ENCODE measurements around the gene CLPTM1L. TPM values are rescaled to one million over a fixed set of nuclear protein-coding genes. Genes with fewer than 3 reads are reported as not detected.

CLPTM1L gene
- total RNA-seq, 1 donor from 2014 or later: 100 TPM

DNA sequence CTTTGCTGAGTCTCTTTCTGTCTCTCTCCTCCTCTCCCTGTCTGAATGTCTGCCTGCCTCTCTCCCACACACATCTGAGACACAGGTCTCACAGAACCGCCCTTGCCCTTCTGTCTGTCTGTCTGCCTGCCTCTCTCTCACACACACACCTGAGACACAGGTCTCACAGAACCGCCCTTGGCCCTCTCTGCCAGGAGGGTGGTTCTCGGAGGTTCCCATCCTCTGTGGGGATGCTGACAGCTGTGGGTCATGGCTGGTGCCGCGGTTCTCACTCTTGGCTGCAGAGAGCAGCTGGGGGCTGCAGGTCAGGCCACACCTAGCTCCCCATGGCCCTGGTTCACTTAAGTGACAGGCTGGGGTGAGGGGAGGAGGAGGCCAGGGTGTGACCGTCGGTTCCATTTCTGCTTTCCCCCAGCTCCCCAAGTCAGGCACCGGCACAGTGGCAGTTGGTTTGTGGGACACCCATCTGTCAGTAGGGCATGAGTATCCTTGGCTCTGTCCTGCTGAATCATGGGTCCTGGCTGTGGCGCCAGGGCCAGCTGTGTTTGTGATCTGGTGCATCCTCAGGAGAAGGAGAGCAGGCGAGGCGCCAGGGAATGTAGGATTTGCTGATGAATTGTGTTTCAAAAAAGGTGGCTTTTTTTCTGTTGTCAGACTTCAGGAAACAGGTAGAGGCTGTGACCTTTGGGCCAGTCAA lies 42.3 kb upstream of the CLPTM1L start:
- peak overlapping the region; percentile 92 for H3K27ac Mint-ChIP-seq
- POLR2A ChIA-PET: interaction anchor here (1.0 to 2.7 kb wide), 6 partner anchors 16 to 281 kb away, joined by 3 to 14 read pairs (median 10); partner anchors contain the start of gene CLPTM1L
- CTCF ChIA-PET: interaction anchor here (1.7 kb wide), 1 partner anchor 43 kb away, joined by 3 read pairs; no protein-coding TSS in a partner anchor
- H3K36me3 Mint-ChIP-seq (ENCODE audit: low read depth): peaks cover 2% of the 10 kb centered on the region
- peaks cover 20% of the 10 kb centered on the region for H3K4me1 Mint-ChIP-seq
- H3K4me3 Mint-ChIP-seq: peak overlapping the region; percentile 96
- no peaks in the 10 kb centered on the region for H3K9me3 Mint-ChIP-seq
- TF ChIP-seq, protein P1, sequence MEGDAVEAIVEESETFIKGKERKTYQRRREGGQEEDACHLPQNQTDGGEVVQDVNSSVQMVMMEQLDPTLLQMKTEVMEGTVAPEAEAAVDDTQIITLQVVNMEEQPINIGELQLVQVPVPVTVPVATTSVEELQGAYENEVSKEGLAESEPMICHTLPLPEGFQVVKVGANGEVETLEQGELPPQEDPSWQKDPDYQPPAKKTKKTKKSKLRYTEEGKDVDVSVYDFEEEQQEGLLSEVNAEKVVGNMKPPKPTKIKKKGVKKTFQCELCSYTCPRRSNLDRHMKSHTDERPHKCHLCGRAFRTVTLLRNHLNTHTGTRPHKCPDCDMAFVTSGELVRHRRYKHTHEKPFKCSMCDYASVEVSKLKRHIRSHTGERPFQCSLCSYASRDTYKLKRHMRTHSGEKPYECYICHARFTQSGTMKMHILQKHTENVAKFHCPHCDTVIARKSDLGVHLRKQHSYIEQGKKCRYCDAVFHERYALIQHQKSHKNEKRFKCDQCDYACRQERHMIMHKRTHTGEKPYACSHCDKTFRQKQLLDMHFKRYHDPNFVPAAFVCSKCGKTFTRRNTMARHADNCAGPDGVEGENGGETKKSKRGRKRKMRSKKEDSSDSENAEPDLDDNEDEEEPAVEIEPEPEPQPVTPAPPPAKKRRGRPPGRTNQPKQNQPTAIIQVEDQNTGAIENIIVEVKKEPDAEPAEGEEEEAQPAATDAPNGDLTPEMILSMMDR (IDR thresholded peaks at IDR 0.05): no peak
- H3K27me3 Mint-ChIP-seq: peaks cover 5% of the 10 kb centered on the region
- intact Hi-C loops (cut with micrococcal nuclease): no loop called here
- ATAC-seq (ENCODE audit: low read depth): no peak
- no peak for DNase-seq

DNA sequence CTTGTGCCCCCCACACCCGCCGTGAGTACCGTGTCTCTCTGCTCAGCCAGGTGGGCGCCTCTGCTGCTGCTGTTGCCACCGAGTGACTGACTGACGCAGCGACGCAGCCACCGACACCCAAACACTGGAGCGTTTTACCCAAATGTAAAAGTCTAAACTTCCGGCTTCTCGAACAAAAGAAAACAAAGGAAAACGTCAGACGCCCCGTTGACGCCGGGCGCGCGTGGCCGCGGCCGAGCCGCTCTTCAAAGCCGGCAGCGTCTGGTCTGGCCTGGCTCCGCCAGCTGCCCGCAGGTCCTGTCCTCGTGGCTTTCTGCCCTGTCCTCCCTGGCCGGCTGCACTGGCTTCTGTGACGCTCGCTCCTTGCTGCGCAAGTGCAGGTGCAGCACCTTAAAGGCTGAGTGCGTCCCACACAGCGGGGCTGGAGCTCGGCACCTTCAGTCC lies 41.4 kb upstream of the CLPTM1L start:
- peak; percentile 57 for DNase-seq
- CTCF ChIA-PET: interaction anchor here (1.7 kb wide), 1 partner anchor 42 kb away, joined by 3 read pairs; no protein-coding TSS in a partner anchor

DNA sequence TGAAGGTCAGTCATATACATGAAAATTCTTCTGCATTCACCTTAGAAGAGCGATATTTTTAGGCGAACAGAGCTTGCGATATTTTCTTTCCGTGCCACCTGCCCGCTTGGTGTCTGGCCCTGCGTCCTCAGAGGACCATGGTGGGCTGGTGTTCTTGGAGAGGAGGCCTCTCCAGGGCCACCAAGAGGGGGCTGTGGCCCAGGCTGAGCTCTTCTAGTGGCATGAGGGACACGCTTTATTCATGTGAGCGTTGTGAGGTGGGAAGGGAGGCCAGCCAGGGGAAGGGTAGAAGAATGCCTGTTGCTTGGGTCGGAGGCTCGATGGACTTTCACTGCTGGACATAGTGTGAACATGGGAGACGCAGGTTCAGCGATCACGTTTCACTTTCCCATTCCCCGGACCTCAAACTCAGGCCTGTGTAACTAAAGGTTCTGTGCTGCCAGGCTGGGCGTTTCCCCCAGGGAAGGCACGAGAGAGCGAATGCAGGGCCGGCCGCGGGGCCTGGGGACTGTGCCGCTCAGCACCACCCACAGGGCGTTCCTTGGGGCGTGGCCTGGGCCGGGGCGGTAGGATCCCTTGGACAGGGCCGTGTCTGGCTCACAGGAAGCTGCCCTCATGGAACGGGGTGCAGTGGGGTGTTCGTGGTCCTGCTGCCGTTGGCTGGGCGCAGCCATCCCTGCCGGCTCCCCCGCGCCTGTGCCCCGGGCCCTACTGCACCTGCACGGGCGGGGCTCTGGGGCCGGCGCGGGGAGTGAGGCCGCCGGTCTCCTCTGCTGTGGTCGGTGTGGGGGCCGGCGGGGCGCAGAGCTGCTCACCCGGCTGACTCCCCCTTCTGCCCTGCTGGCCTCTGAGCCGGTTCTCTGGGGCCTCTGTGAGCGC lies 40.7 kb upstream of the CLPTM1L start:
- intact Hi-C loops (cut with micrococcal nuclease): loop anchor here (1.0 kb wide), 1 partner anchor 40 kb away; the partner anchor contains the start of gene CLPTM1L
- Mint-ChIP-seq H3K27me3 (peaks cover 2% of the 10 kb centered on the region), H3K4me3 (peak overlapping the region; percentile 96), H3K9me3 (no peaks in the 10 kb centered on the region), H3K36me3 (ENCODE audit: low read depth) (peaks cover 2% of the 10 kb centered on the region), H3K27ac (peak overlapping the region; percentile 92), H3K4me1 (peaks cover 27% of the 10 kb centered on the region)
- ChIA-PET POLR2A (interaction anchor here (0.8 to 2.7 kb wide), 12 partner anchors 10 to 280 kb away, joined by 3 to 14 read pairs (median 4); partner anchors contain the start of gene CLPTM1L), CTCF (interaction anchor here (1.4 to 1.7 kb wide), 2 partner anchors 41 to 259 kb away, joined by 3 read pairs; no protein-coding TSS in a partner anchor)
- peak; percentile 94 for ATAC-seq (ENCODE audit: low read depth)
- TF ChIP-seq, protein P1 (IDR thresholded peaks at IDR 0.05): no peak
- DNase-seq: peak; percentile 85

More for the DNA sequence above, 41.4 kb upstream of the CLPTM1L start:
- Mint-ChIP-seq H3K27ac (peak overlapping the region; percentile 92), H3K9me3 (no peaks in the 10 kb centered on the region), H3K4me1 (peaks cover 23% of the 10 kb centered on the region), H3K36me3 (ENCODE audit: low read depth) (peaks cover 2% of the 10 kb centered on the region), H3K4me3 (peak overlapping the region; percentile 96), H3K27me3 (peaks cover 2% of the 10 kb centered on the region)
- TF ChIP-seq, protein P1 (IDR thresholded peaks at IDR 0.05): no peak
- ATAC-seq (ENCODE audit: low read depth): peak; percentile 66
- intact Hi-C loops (cut with micrococcal nuclease): no loop called here
- POLR2A ChIA-PET: interaction anchor here (1.0 to 2.7 kb wide), 9 partner anchors 15 to 280 kb away, joined by 3 to 14 read pairs (median 5); partner anchors contain the start of gene CLPTM1L

DNA sequence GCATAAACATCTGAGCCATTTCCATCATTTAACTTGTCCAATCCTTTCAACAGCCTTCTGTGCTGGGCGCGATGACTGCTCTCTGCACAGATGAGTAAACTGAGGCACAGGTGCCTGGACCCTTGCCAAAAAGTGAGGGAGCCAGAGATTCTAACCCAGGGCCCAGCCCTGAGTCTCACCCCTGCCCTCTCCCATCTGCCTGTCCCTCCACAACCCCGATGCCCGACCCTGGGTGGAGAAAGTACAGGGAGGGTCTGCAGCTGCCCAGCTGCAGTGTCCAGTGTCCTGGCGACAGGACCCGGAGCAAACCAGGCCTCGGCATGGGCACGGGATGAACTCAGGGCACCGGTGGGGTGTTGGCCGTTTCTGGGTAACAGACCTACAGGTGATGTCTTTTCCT lies 39.6 kb upstream of the CLPTM1L start:
- peaks cover 2% of the 10 kb centered on the region for H3K27me3 Mint-ChIP-seq
- ChIA-PET CTCF (interaction anchor here (1.4 kb wide), 1 partner anchor 260 kb away, joined by 3 read pairs; no protein-coding TSS in a partner anchor), POLR2A (interaction anchor here (0.7 to 2.7 kb wide), 4 partner anchors 11 to 39 kb away, joined by 3 to 14 read pairs (median 8); partner anchors contain the start of gene CLPTM1L)
- H3K9me3 Mint-ChIP-seq: no peaks in the 10 kb centered on the region
- DNase-seq (no peak), ATAC-seq (ENCODE audit: low read depth) (no peak)
- H3K4me1 Mint-ChIP-seq: peaks cover 34% of the 10 kb centered on the region
- no peak overlapping the region for H3K4me3 Mint-ChIP-seq
- TF ChIP-seq, protein P1 (IDR thresholded peaks at IDR 0.05): no peak
- H3K27ac Mint-ChIP-seq: no peak overlapping the region
- peaks cover 2% of the 10 kb centered on the region for H3K36me3 Mint-ChIP-seq (ENCODE audit: low read depth)
- intact Hi-C loops (cut with micrococcal nuclease): loop anchor here (5.0 kb wide), 1 partner anchor 83 kb away; no protein-coding TSS in a partner anchor
